A549 (cell line): ENCODE measurements around the gene POR. TPM values are rescaled to one million over a fixed set of nuclear protein-coding genes. Genes with fewer than 3 reads are reported as not detected.
A peak's percentile ranks its signal among the peaks of the same experiment; 100 is the strongest.

Experiments
- ATAC-seq, 2 experiments: fragments of 200-7000 bp in 1 of 2; fragments of >200 bp in 1 of 2; cut with Nextera tagmentation in 1 of 2; cut with Tn5 transposase in 1 of 2; 3 replicates each; pipeline versions ENCODE4 v1.8.0 to v1.9.1; 2018 to 2020; ENCODE audit warnings: mild to moderate bottlenecking in 1 of 2, moderate library complexity in 1 of 2
- CTCF ChIA-PET: fragments of 300-600 bp; sonication (Branson Sonifier 250); formaldehyde crosslinking; extraction: SDS; loops from one replicate; lab custom pipeline; 2021; ENCODE audit warnings: antibody characterized with exemption, inconsistent platforms; lab: Yijun Ruan, JAX
- POLR2A ChIA-PET: fragments of 350-600 bp; formaldehyde crosslinking; extraction: SDS; loops from one replicate; lab custom pipeline; 2021; ENCODE audit warnings: antibody characterized with exemption, inconsistent platforms; lab: Yijun Ruan, JAX
- DNase-seq, 2 experiments: peaks; one replicate each; pipeline versions ENCODE4 v3.0.0 to v3.0.0-alpha.2; 2011 to 2016; ENCODE audit warnings: low read depth in 1 of 2, low spot score in 1 of 2
- FAIRE-seq: peaks from 2 replicates; lab custom pipeline; 2011; peaks lifted over from hg19 to GRCh38; lab: Jason Lieb, UNC
- H3K27ac ChIP-seq, 2 experiments: fragments of >200 bp; sonication (Bioruptor Twin); formaldehyde crosslinking; 3 replicates each; pipeline ENCODE4 v1.5.1; 2016 to 2017
- H3K4me1 ChIP-seq: fragments of >200 bp; sonication (Bioruptor Twin); formaldehyde crosslinking; 3 replicates; pipeline ENCODE4 v1.6.1; 2016
- H3K4me2 ChIP-seq: fragments of >200 bp; sonication (Bioruptor Twin); formaldehyde crosslinking; 3 replicates; pipeline ENCODE4 v1.6.1; 2016
- H3K4me3 ChIP-seq: fragments of >200 bp; sonication (Bioruptor Twin); formaldehyde crosslinking; 3 replicates; pipeline ENCODE4 v1.5.1; 2016
- H3K9me3 ChIP-seq: fragments of >200 bp; sonication (Bioruptor Twin); formaldehyde crosslinking; 3 replicates; pipeline ENCODE4 v1.6.1; 2016
- BHLHE40 ChIP-seq: IDR thresholded peaks from 2 replicates; pipeline ENCODE4 v1.6.1; 2012; ENCODE audit warnings: low read depth, low read length, inconsistent platforms
- CEBPB ChIP-seq, 2 experiments: fragments of >200 bp in 1 of 2; sonication (Bioruptor Twin) in 1 of 2; formaldehyde crosslinking in 1 of 2; IDR thresholded peaks; 2 replicates each; pipeline ENCODE4 v1.6.1; 2012 to 2016
- CTCF ChIP-seq: fragments of >200 bp; sonication (Bioruptor Twin); formaldehyde crosslinking; IDR thresholded peaks from 3 replicates; pipeline ENCODE4 v1.5.1; 2016
- E2F6 ChIP-seq: IDR thresholded peaks from 2 replicates; pipeline ENCODE4 v1.6.1; 2012; ENCODE audit warnings: low read depth, borderline replicate concordance
- EHF ChIP-seq: fragments of 250-450 bp; sonication (Bioruptor Pico); IDR thresholded peaks from 2 replicates; pipeline ENCODE4 v1.5.0; 2020; ENCODE audit warnings: mild to moderate bottlenecking
- FOXS1 ChIP-seq: fragments of 250-450 bp; sonication (Bioruptor Pico); IDR thresholded peaks from 2 replicates; pipeline ENCODE4 v1.5.0; 2020; ENCODE audit warnings: mild to moderate bottlenecking, moderate library complexity
- HOXA7 ChIP-seq: fragments of 250-450 bp; sonication (Bioruptor Pico); IDR thresholded peaks from 2 replicates; pipeline ENCODE4 v1.5.0; 2020; ENCODE audit warnings: mild to moderate bottlenecking, moderate library complexity
- HOXB13 ChIP-seq: fragments of 250-450 bp; sonication (Bioruptor Pico); IDR thresholded peaks from 2 replicates; pipeline ENCODE4 v1.5.0; 2020; ENCODE audit warnings: low read depth, mild to moderate bottlenecking, moderate library complexity
- JUN ChIP-seq, 2 experiments: fragments of >200 bp; sonication (Bioruptor Twin); formaldehyde crosslinking; IDR thresholded peaks; 2 replicates in 1 of 2; 3 replicates in 1 of 2; pipeline ENCODE4 v1.6.1; 2016 to 2017
- JUNB ChIP-seq: fragments of >200 bp; sonication (Bioruptor Twin); formaldehyde crosslinking; IDR thresholded peaks from 2 replicates; pipeline ENCODE4 v1.6.1; 2016
- MAFK ChIP-seq: fragments of 450-650 bp; IDR thresholded peaks from 2 replicates; pipeline ENCODE4 v1.6.1; 2014; ENCODE audit not compliant: partially characterized antibody
- MYC ChIP-seq: IDR thresholded peaks from 2 replicates; pipeline ENCODE4 v1.6.1; 2012; ENCODE audit warnings: mild to moderate bottlenecking, inconsistent platforms, low read length, improper control_type of control experiment, borderline replicate concordance
- NFE2L2 ChIP-seq: fragments of 150-350 bp; conservative IDR thresholded peaks from 2 replicates; pipeline ENCODE4 v1.6.1; 2014; ENCODE audit warnings: low read length
- NR3C1 ChIP-seq: fragments of >200 bp; sonication (Bioruptor Twin); formaldehyde crosslinking; IDR thresholded peaks from 3 replicates; pipeline ENCODE4 v1.6.1; 2017
- PHF8 ChIP-seq: fragments of 200-600 bp; sonication (generic); IDR thresholded peaks from 2 replicates; pipeline ENCODE4 v1.6.1; 2016; ENCODE audit warnings: low read depth, mild to moderate bottlenecking, antibody characterized with exemption, moderate library complexity, borderline replicate concordance
- POLR2AphosphoS2 ChIP-seq: conservative IDR thresholded peaks from 2 replicates; pipeline ENCODE4 v1.6.1; 2012; ENCODE audit warnings: low read length, improper control_type of control experiment, inconsistent platforms
- RFX5 ChIP-seq: fragments of 450-650 bp; IDR thresholded peaks from 2 replicates; pipeline ENCODE4 v1.7.1; 2014; ENCODE audit warnings: antibody characterized with exemption, mild to moderate bottlenecking, moderate library complexity
- SREBF2 ChIP-seq: fragments of 450-650 bp; IDR thresholded peaks from 2 replicates; pipeline ENCODE4 v1.6.1; 2014; ENCODE audit warnings: mild to moderate bottlenecking, moderate library complexity
- TP53 ChIP-seq: fragments of 250-450 bp; sonication (Bioruptor Pico); IDR thresholded peaks from 2 replicates; pipeline ENCODE4 v1.5.0; 2021; ENCODE audit warnings: mild to moderate bottlenecking, moderate library complexity
- ZC3H11A ChIP-seq: fragments of 450-650 bp; IDR thresholded peaks from 2 replicates; pipeline ENCODE4 v1.6.1; 2014; ENCODE audit warnings: antibody characterized with exemption, mild to moderate bottlenecking
- ZFP36 ChIP-seq: fragments of 450-650 bp; IDR thresholded peaks from 2 replicates; pipeline ENCODE4 v1.6.1; 2014; ENCODE audit warnings: borderline replicate concordance; ENCODE audit not compliant: partially characterized antibody
- WGBS: methylation state at CpG from one replicate; pipeline ENCODE4 v1.1.6; 2017; ENCODE audit errors: missing lambda C conversion rate; 5-methylcytosine and 5-hydroxymethylcytosine counted together
- polyA plus RNA-seq, 4 experiments: library from polyadenylated mRNA; depleted of rRNA in 3 of 4; stranded (reverse); fragments of >200 nt; fragmentation: RNase III in 1 of 4; extraction: RNeasy Plus Mini Kit Qiagen cat#74134 plus additional on column Dnase treatment in 1 of 4; gene quantifications; 2 replicates in 3 of 4; 3 replicates in 1 of 4; pipeline ENCODE4 v1.2.3, GENCODE V29; 2011 to 2017
- TF ChIP-seq, protein P1 (sequence below): fragments of >200 bp; sonication (Bioruptor Twin); formaldehyde crosslinking; IDR thresholded peaks from 2 replicates; pipeline ENCODE4 v1.6.1; 2016
- TF ChIP-seq, protein P2 (sequence below): IDR thresholded peaks from 2 replicates; pipeline ENCODE4 v1.6.1; 2012

The POR gene
- polyA plus RNA-seq, 2 of the 4 experiments (the other 2 are of a cell fraction), result 71.1 to 109 TPM

DNA sequence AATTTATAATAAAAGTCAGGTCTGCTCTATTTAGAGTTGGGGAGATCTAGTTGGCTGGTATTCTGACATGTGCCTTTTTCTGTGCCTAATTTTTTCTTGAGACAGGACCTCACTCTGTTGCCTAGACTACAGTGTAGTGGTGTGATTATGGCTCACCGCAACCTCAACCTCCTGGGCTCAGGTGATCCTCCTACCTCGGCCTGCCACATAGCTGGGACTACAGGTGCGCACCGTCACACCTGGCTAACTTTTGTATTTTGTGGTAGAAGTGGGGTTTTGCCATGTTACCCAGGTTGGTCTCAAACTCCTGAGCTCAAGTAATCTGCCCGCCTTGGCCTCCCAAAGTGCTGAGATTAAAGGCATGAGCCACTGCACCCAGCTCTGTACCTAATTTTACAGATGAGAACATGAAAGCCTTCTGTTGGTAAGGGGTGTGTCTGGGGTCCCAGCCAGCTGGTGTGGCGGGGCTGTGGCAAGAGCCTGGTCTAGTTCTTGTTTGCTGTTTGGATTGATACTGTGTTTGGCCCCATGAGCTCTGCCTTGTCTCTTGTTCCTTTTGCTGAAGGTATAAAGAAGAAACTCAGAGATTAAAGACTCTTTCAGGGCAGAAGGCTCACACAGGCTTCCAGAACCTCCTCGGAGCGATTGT, 31.4 kb downstream of the POR start:
- FAIRE-seq (no peak), ATAC-seq (no peak)
- WGBS, result 83% methylated on average over 8 of the region's 8 CpGs
- ChIA-PET CTCF (interaction anchor here (1.1 to 1.5 kb wide), 2 partner anchors 35 to 74 kb away, joined by 3 to 4 read pairs; no protein-coding TSS in a partner anchor), POLR2A (interaction anchor here (2.0 kb wide), 1 partner anchor 31 kb away, joined by 10 read pairs; the partner anchor contains the start of gene POR)
- Histone ChIP-seq H3K4me2 (peak overlapping the region; percentile 57; the same call in 2 of the 3 replicates), H3K4me1 (peaks cover 49% of the 10 kb centered on the region), H3K27ac (peak overlapping the region; percentile 60 to 81; a peak in 5 of 6 replicates), H3K4me3 (no peak overlapping the region), H3K9me3 (no peaks in the 10 kb centered on the region)
- TF ChIP-seq CTCF (no peak), MAFK (no peak), FOXS1 (CRISPR knock-in tag) (no peak), MYC (no peak), TP53 (CRISPR knock-in tag) (no peak), RFX5 (no peak), SREBF2 (no peak), ZC3H11A (no peak), JUNB (no peak), CEBPB (IDR thresholded peaks at IDR 0.05) (no peak), NR3C1 (no peak), ZFP36 (no peak), EHF (no peak), HOXA7 (no peak), JUN (IDR thresholded peaks at IDR 0.05) (no peak), HOXB13 (CRISPR knock-in tag) (no peak), POLR2AphosphoS2 (no peak)
- TF ChIP-seq, protein P1, sequence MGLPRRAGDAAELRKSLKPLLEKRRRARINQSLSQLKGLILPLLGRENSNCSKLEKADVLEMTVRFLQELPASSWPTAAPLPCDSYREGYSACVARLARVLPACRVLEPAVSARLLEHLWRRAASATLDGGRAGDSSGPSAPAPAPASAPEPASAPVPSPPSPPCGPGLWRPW, result no peak
- TF ChIP-seq, protein P2, sequence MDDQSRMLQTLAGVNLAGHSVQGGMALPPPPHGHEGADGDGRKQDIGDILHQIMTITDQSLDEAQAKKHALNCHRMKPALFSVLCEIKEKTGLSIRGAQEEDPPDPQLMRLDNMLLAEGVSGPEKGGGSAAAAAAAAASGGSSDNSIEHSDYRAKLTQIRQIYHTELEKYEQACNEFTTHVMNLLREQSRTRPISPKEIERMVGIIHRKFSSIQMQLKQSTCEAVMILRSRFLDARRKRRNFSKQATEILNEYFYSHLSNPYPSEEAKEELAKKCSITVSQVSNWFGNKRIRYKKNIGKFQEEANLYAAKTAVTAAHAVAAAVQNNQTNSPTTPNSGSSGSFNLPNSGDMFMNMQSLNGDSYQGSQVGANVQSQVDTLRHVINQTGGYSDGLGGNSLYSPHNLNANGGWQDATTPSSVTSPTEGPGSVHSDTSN, result no peak
- TF ChIP-seq, all 56 proteins: peak for 0
- no peak for DNase-seq

GRCh38 chr7:75948179-75948578, 33.2 kb downstream of the POR start:
- WGBS, result 91% methylated on average over 9 of the region's 9 CpGs
- DNase-seq (no peak), FAIRE-seq (no peak), ATAC-seq (no peak)
- Histone ChIP-seq H3K4me2 (no peak overlapping the region), H3K4me1 (peaks cover 54% of the 10 kb centered on the region), H3K27ac (peak overlapping the region in 1 of 2 experiments; percentile 42; a peak in 1 of 6 replicates), H3K9me3 (no peaks in the 10 kb centered on the region), H3K4me3 (no peak overlapping the region)
- CTCF ChIA-PET, result interaction anchor here (0.8 to 2.4 kb wide), 8 partner anchors 8 to 81 kb away, joined by 3 to 7 read pairs (median 4); no protein-coding TSS in a partner anchor
- TF ChIP-seq E2F6 (no peak), NFE2L2 (no peak), PHF8 (no peak), BHLHE40 (no peak), POLR2AphosphoS2 (no peak)
- POLR2A ChIA-PET, result no interaction called here
